HepG2 (cell line): ENCODE data around the gene HLA-F. TPM values are rescaled to one million over a fixed set of nuclear protein-coding genes. Genes with fewer than 3 reads are reported as not detected.
A peak's percentile ranks its signal among the peaks of the same experiment; 100 is the strongest.

ENCODE experiments used
- ARNTL ChIP-seq: sonication (generic); formaldehyde crosslinking; IDR thresholded peaks from 2 replicates; pipeline ENCODE4 v1.4.0; 2020; ENCODE audit warnings: mild to moderate bottlenecking, missing genetic modification reagents
- DBP ChIP-seq: sonication (generic); formaldehyde crosslinking; IDR thresholded peaks from 2 replicates; pipeline ENCODE4 v1.4.0; 2020; ENCODE audit warnings: missing genetic modification reagents; ENCODE audit errors: not compliant biosample characterization
- GPN1 ChIP-seq: sonication (generic); formaldehyde crosslinking; IDR thresholded peaks from 2 replicates; pipeline ENCODE4 v1.5.1; 2020; ENCODE audit warnings: missing genetic modification reagents, borderline replicate concordance
- KIAA2018 ChIP-seq: sonication (generic); formaldehyde crosslinking; IDR thresholded peaks from 2 replicates; pipeline ENCODE4 v1.5.0; 2020; ENCODE audit warnings: mild to moderate bottlenecking, missing genetic modification reagents, borderline replicate concordance
- NRL ChIP-seq: sonication (generic); formaldehyde crosslinking; IDR thresholded peaks from 2 replicates; pipeline ENCODE4 v1.5.0; 2020; ENCODE audit warnings: missing genetic modification reagents, mild to moderate bottlenecking, moderate library complexity, borderline replicate concordance
- PCBP2 ChIP-seq: fragments of 200-400 bp; formaldehyde crosslinking; optimal IDR thresholded peaks from 2 replicates; pipeline ENCODE3; 2018; ENCODE audit warnings: low read length, low read depth; ENCODE audit not compliant: poor library complexity, severe bottlenecking
- PRDM4 ChIP-seq: sonication (generic); formaldehyde crosslinking; IDR thresholded peaks from 2 replicates; pipeline ENCODE4 v1.9.0; 2021; ENCODE audit warnings: missing genetic modification reagents, borderline replicate concordance
- RBM22 ChIP-seq: fragments of 200-400 bp; formaldehyde crosslinking; optimal IDR thresholded peaks from 2 replicates; pipeline ENCODE3; 2017; ENCODE audit warnings: mild to moderate bottlenecking, low read length, moderate library complexity
- SOX5 ChIP-seq: IDR thresholded peaks from 2 replicates; pipeline ENCODE4 v1.6.1; 2016; ENCODE audit warnings: borderline replicate concordance
- TMF1 ChIP-seq: sonication (generic); formaldehyde crosslinking; IDR thresholded peaks from 2 replicates; pipeline ENCODE4 v1.8.1; 2022; ENCODE audit warnings: low read depth, missing genetic modification reagents
- ZNF276 ChIP-seq: sonication (generic); formaldehyde crosslinking; IDR thresholded peaks from 2 replicates; pipeline ENCODE4 v1.4.0; 2020; ENCODE audit warnings: mild to moderate bottlenecking, low read depth, missing genetic modification reagents
- ZNF614 ChIP-seq: IDR thresholded peaks from 2 replicates; pipeline ENCODE4 v1.6.1; 2018; ENCODE audit warnings: missing biosample characterization, missing genetic modification reagents, inconsistent platforms, borderline replicate concordance
- ZNF672 ChIP-seq: sonication (generic); formaldehyde crosslinking; IDR thresholded peaks from 2 replicates; pipeline ENCODE4 v1.8.1; 2022; ENCODE audit warnings: missing genetic modification reagents
- polyA plus RNA-seq, 8 experiments: library from polyadenylated mRNA; depleted of rRNA in 3 of 8; stranded (reverse) in 7 of 8; unstranded in 1 of 8; fragments of >200 nt; fragmentation: Illumina TruSeq in 4 of 8; extraction: Trizol in 4 of 8; gene quantifications; 2 replicates each; pipeline versions ENCODE4 v1.2.1 to v1.2.3, GENCODE V29; 2011 to 2016; ENCODE audit warnings: low read depth in 4 of 8, missing spikeins in 1 of 8, mixed read lengths in 1 of 8; ENCODE audit not compliant: insufficient read depth in 1 of 8
- total RNA-seq, 5 experiments: library from RNA; depleted of rRNA; stranded (reverse); fragments of >200 nt; fragmentation: Illumina TruSeq; extraction: Trizol; gene quantifications; 2 replicates each; pipeline ENCODE4 v1.2.3, GENCODE V29; 2016; ENCODE audit warnings: low read depth in 1 of 5

Gene HLA-F
- total and polyA plus RNA-seq, 2 of the 13 experiments (the other 11 are each of a cell fraction or from before 2014, with no cell fraction given), result 6.0 to 6.1 TPM

GRCh38 chr6:29752451-29753308, 29.4 kb downstream of the HLA-F start (continued):
- TF ChIP-seq PCBP2, result no peak
- TF ChIP-seq GPN1 (CRISPR knock-in tag), result no peak
- no peak; the same call in 1 of the 2 replicates for TF ChIP-seq PRDM4 (CRISPR knock-in tag)
- no peak for TF ChIP-seq KIAA2018 (CRISPR knock-in tag)
- no peak for TF ChIP-seq DBP (CRISPR knock-in tag)
- TF ChIP-seq TMF1 (CRISPR knock-in tag), result no peak
- TF ChIP-seq ZNF672 (CRISPR knock-in tag), result no peak
- TF ChIP-seq ZNF276, result no peak
- TF ChIP-seq NRL (CRISPR knock-in tag), result 0 out of 2 replicates have a peak, but pooled peaks have one; percentile 29
- peak; percentile 73; the same call in 1 of the 2 replicates for TF ChIP-seq ZNF614 (CRISPR knock-in tag)
- no peak for TF ChIP-seq RBM22
- TF ChIP-seq SOX5 (CRISPR knock-in tag), result no peak; the same call in 1 of the 2 replicates
- no peak for TF ChIP-seq ARNTL (CRISPR knock-in tag)
